ENCODE measurements around the gene DLGAP1. TPM values are rescaled to one million over a fixed set of nuclear protein-coding genes. Genes with fewer than 3 reads are reported as not detected.

Gene DLGAP1
- total and polyA plus RNA-seq, 2 donors (not counting 1 experiment from before 2014, with no cell fraction given): 0.07 to 0.61 TPM

DNA sequence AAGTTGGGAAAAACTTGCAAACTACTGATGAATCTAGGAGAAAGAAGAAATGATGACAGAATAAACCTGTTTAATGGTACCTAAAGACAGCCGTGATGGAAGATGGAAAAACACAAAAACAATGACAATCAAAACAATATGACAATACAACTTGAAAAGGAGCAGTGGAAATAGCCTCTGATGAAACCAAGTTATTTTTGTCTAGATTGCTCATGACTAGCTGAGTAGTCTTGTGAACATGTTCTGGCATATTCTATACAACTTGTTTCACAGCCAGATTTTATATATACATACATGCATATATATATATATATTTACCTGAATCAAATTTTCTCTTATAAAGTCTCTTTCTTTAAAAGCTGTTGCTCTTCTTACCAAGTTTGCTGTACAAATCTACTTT, 566.0 kb downstream of the DLGAP1 start:
- CTCF ChIA-PET: interaction anchor here (0.7 kb wide), 1 partner anchor 22 kb away, joined by 4 read pairs; no protein-coding TSS in a partner anchor
- H3K4me1 Mint-ChIP-seq: no peaks in the 10 kb centered on the region

DNA sequence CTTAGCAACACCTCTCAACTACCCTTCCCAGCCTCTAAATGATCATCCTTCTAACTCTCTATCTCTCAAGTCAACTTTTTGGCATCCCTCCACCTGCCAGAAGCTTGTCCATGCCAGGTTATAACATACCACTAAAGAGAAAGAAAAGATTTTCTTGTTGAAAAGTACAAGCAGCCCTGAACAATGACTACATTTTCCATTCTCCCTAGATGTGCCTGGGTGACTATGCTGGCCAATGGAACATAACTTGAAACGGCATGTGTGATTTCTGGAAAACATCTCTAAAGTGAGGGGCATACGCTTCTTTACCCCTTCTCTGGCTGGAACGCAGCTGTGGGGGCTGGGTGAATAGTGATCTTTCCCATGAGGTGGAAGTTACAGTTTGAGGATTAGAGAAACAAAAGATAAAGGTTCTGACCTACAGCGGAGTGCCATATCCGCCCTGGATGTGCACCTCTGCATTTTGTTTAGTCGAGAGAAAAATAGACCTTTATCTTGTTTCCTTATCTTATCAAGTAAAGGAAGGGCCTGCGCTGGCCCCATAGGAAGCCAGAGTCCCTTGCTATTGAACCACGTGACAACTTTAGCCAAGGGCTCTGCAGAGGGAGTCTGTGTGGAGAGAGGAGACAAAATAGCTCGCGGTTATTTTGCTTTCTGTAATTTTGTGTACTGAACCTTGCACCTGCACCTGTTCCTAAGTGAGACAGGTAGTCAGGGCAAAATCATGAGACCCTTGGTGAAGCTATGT, 568.4 kb downstream of the DLGAP1 start:
- Mint-ChIP-seq H3K9me3 (ENCODE audit: insufficient read depth) (no peaks in the 10 kb centered on the region), H3K4me3 (no peak overlapping the region)

More for the DNA sequence above, 566.0 kb downstream of the DLGAP1 start:
- Histone ChIP-seq H3K9ac (ENCODE audit: low read length) (no peak overlapping the region), H3K4me3 (ENCODE audit: control extremely low read depth in 1 of 5, extremely low read depth in 1 of 5, insufficient read depth in 1 of 5, low read depth in 2 of 5, low read length in 4 of 5) (no peak overlapping the region), H2AFZ (ENCODE audit: insufficient read depth, low read depth, low read length, poor library complexity, severe bottlenecking) (no peak overlapping the region), H3K27me3 (replicated peaks in 1 of 4; ENCODE audit: control extremely low read depth in 1 of 4, control insufficient read depth in 3 of 4, insufficient read depth in 4 of 4, low read length in 3 of 4) (peaks cover 0 to 3% (median 0%) of the 10 kb centered on the region in 4 experiments), H3K79me2 (ENCODE audit: control insufficient read depth, insufficient read depth, low read length) (no peaks in the 10 kb centered on the region), H3K27ac (ENCODE audit: low read length in 2 of 2) (no peak overlapping the region), H3K4me2 (replicated peaks; ENCODE audit: low read depth, low read length, poor library complexity, severe bottlenecking) (no peak overlapping the region), H3K36me3 (replicated peaks in 1 of 2; ENCODE audit: control extremely low read depth in 1 of 2, control insufficient read depth in 1 of 2, extremely low read depth in 1 of 2, insufficient read depth in 2 of 2, low read length in 1 of 2) (no peaks in the 10 kb centered on the region), H4K20me1 (ENCODE audit: control insufficient read depth, insufficient read depth, low read length, poor library complexity, severe bottlenecking) (no peaks in the 10 kb centered on the region), H3K4me1 (ENCODE audit: control insufficient read depth in 2 of 2, insufficient read depth in 2 of 2, low read length in 2 of 2) (no peaks in the 10 kb centered on the region), H3K9me3 (ENCODE audit: control extremely low read depth in 1 of 3, control insufficient read depth in 2 of 3, insufficient read depth in 1 of 3, low read length in 2 of 3) (no peaks in the 10 kb centered on the region)
- no peak overlapping the region for H3K27ac Mint-ChIP-seq
- no CpG with 5 or more reads among the region's 1 CpG for WGBS (ENCODE audit: insufficient coverage)
- TF ChIP-seq EZH2 (IDR thresholded peaks at IDR 0.05; ENCODE audit: borderline replicate concordance, insufficient read depth, low read depth, low read length, poor library complexity, severe bottlenecking): no peak
- TF ChIP-seq, protein P1, sequence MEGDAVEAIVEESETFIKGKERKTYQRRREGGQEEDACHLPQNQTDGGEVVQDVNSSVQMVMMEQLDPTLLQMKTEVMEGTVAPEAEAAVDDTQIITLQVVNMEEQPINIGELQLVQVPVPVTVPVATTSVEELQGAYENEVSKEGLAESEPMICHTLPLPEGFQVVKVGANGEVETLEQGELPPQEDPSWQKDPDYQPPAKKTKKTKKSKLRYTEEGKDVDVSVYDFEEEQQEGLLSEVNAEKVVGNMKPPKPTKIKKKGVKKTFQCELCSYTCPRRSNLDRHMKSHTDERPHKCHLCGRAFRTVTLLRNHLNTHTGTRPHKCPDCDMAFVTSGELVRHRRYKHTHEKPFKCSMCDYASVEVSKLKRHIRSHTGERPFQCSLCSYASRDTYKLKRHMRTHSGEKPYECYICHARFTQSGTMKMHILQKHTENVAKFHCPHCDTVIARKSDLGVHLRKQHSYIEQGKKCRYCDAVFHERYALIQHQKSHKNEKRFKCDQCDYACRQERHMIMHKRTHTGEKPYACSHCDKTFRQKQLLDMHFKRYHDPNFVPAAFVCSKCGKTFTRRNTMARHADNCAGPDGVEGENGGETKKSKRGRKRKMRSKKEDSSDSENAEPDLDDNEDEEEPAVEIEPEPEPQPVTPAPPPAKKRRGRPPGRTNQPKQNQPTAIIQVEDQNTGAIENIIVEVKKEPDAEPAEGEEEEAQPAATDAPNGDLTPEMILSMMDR (IDR thresholded peaks at IDR 0.05): no peak
- peaks cover 3% of the 10 kb centered on the region for H3K27me3 Mint-ChIP-seq
- no peak overlapping the region for H3K4me3 Mint-ChIP-seq
- intact Hi-C loops (cut with micrococcal nuclease): no loop called here
- POLR2A ChIA-PET: no interaction called here
- DNase-seq (no peak), ATAC-seq (ENCODE audit: low read depth) (no peak)
- no peaks in the 10 kb centered on the region for H3K9me3 Mint-ChIP-seq (ENCODE audit: insufficient read depth)

More for the DNA sequence above, 568.4 kb downstream of the DLGAP1 start:
- CTCF ChIA-PET: no interaction called here
- peaks cover 3% of the 10 kb centered on the region for H3K27me3 Mint-ChIP-seq
- peaks cover 0 to 5% (median 0%) of the 10 kb centered on the region in 4 experiments for H3K27me3 ChIP-seq (replicated peaks in 1 of 4; ENCODE audit: control extremely low read depth in 1 of 4, control insufficient read depth in 3 of 4, insufficient read depth in 4 of 4, low read length in 3 of 4)
- WGBS (ENCODE audit: insufficient coverage): 13% methylated on average over 7 of the region's 10 CpGs
- no peak for DNase-seq
- H3K27ac ChIP-seq (ENCODE audit: low read length in 2 of 2): no peak overlapping the region
- POLR2A ChIA-PET: no interaction called here
- H3K4me1 ChIP-seq (ENCODE audit: control insufficient read depth in 2 of 2, insufficient read depth in 2 of 2, low read length in 2 of 2): no peaks in the 10 kb centered on the region
- intact Hi-C loops (cut with micrococcal nuclease): no loop called here
- H3K27ac Mint-ChIP-seq: no peak overlapping the region
- H3K9ac ChIP-seq (ENCODE audit: low read length): no peak overlapping the region
- no peak overlapping the region for H3K4me3 ChIP-seq (ENCODE audit: control extremely low read depth in 1 of 5, extremely low read depth in 1 of 5, insufficient read depth in 1 of 5, low read depth in 2 of 5, low read length in 4 of 5)
- no peak overlapping the region for H3K4me2 ChIP-seq (replicated peaks; ENCODE audit: low read depth, low read length, poor library complexity, severe bottlenecking)
- H3K36me3 ChIP-seq (replicated peaks in 1 of 2; ENCODE audit: control extremely low read depth in 1 of 2, control insufficient read depth in 1 of 2, extremely low read depth in 1 of 2, insufficient read depth in 2 of 2, low read length in 1 of 2): no peaks in the 10 kb centered on the region
- no peak overlapping the region for H2AFZ ChIP-seq (ENCODE audit: insufficient read depth, low read depth, low read length, poor library complexity, severe bottlenecking)
- no peaks in the 10 kb centered on the region for H3K9me3 ChIP-seq (ENCODE audit: control extremely low read depth in 1 of 3, control insufficient read depth in 2 of 3, insufficient read depth in 1 of 3, low read length in 2 of 3)
- no peak for TF ChIP-seq EZH2 (IDR thresholded peaks at IDR 0.05; ENCODE audit: borderline replicate concordance, insufficient read depth, low read depth, low read length, poor library complexity, severe bottlenecking)
- TF ChIP-seq, protein P1 (IDR thresholded peaks at IDR 0.05): no peak
- H4K20me1 ChIP-seq (ENCODE audit: control insufficient read depth, insufficient read depth, low read length, poor library complexity, severe bottlenecking): no peaks in the 10 kb centered on the region
- no peak for ATAC-seq (ENCODE audit: low read depth)
- no peaks in the 10 kb centered on the region for H3K79me2 ChIP-seq (ENCODE audit: control insufficient read depth, insufficient read depth, low read length)
- H3K4me1 Mint-ChIP-seq: no peaks in the 10 kb centered on the region
